IMR-90 (cell line): ENCODE measurements around the gene E4F1. TPM values are rescaled to one million over a fixed set of nuclear protein-coding genes. Genes with fewer than 3 reads are reported as not detected.

Experiments used
- ATAC-seq: fragments of 200-7000 bp; cut with Tn5 transposase; 2 replicates; pipeline ENCODE4 v1.9.1; 2020; ENCODE audit warnings: low read depth, mild to moderate bottlenecking, moderate library complexity
- BruUV-seq: library from RNA; stranded (reverse); fragments of 400-500 nt; replicated peaks from 2 replicates; lab custom pipeline; 2021; lab: Mats Ljungman, UMichigan
- CTCF ChIA-PET: fragments of 300-600 bp; formaldehyde crosslinking; extraction: SDS; loops from one replicate; lab custom pipeline; 2021; ENCODE audit warnings: antibody characterized with exemption; lab: Yijun Ruan, JAX
- POLR2A ChIA-PET: fragments of 300-600 bp; sonication (Branson Sonifier 250); formaldehyde crosslinking; loops from one replicate; lab custom pipeline; 2022; ENCODE audit warnings: antibody characterized with exemption; ENCODE audit not compliant: unreplicated experiment; lab: Charles Lee
- DNase-seq: peaks from one replicate; pipeline ENCODE4 v3.0.0; 2013
- H2AFZ ChIP-seq: replicated peaks from 2 replicates; pipeline ENCODE3; 2013; ENCODE audit warnings: low read length, mild to moderate bottlenecking; ENCODE audit not compliant: poor library complexity
- H2AK5ac ChIP-seq: 2 replicates; pipeline ENCODE4 v1.6.1; 2013; ENCODE audit warnings: low read depth, low read length, inconsistent platforms
- H2AK9ac ChIP-seq: replicated peaks from 2 replicates; pipeline ENCODE3; 2013; ENCODE audit warnings: mild to moderate bottlenecking, low read depth, low read length, moderate library complexity; ENCODE audit not compliant: poor library complexity
- H2BK120ac ChIP-seq: 2 replicates; pipeline ENCODE4 v1.6.1; 2013; ENCODE audit warnings: low read depth, low read length, inconsistent platforms
- H2BK15ac ChIP-seq: 3 replicates; pipeline ENCODE4 v1.6.1; 2013; ENCODE audit warnings: low read depth, low read length, inconsistent platforms
- H2BK20ac ChIP-seq: 2 replicates; pipeline ENCODE4 v1.6.1; 2013; ENCODE audit warnings: low read depth, mild to moderate bottlenecking, inconsistent platforms, low read length, moderate library complexity
- H2BK5ac ChIP-seq: 2 replicates; pipeline ENCODE4 v1.6.1; 2013; ENCODE audit warnings: mild to moderate bottlenecking, low read depth, low read length, inconsistent platforms; ENCODE audit not compliant: poor library complexity, severe bottlenecking
- H3K14ac ChIP-seq: replicated peaks from 2 replicates; pipeline ENCODE4 v1.6.1; 2013; ENCODE audit warnings: low read depth, low read length, inconsistent platforms
- H3K18ac ChIP-seq: 2 replicates; pipeline ENCODE4 v1.6.1; 2013; ENCODE audit warnings: low read depth, low read length, control low read depth
- H3K23ac ChIP-seq: 2 replicates; pipeline ENCODE4 v1.6.1; 2013; ENCODE audit warnings: low read depth, low read length, inconsistent platforms
- H3K27ac ChIP-seq: 2 replicates; pipeline ENCODE4 v1.5.1; 2013; ENCODE audit warnings: mild to moderate bottlenecking, control low read depth, low read length; ENCODE audit not compliant: insufficient read depth
- H3K27me3 ChIP-seq: 2 replicates; pipeline ENCODE4 v1.6.1; 2013; ENCODE audit warnings: low read length; ENCODE audit not compliant: control insufficient read depth, insufficient read depth
- H3K36me3 ChIP-seq: 2 replicates; pipeline ENCODE4 v1.6.1; 2013; ENCODE audit warnings: low read length, mixed read lengths; ENCODE audit not compliant: control insufficient read depth, insufficient read depth
- H3K4ac ChIP-seq: 2 replicates; pipeline ENCODE4 v1.6.1; 2013; ENCODE audit warnings: low read depth, low read length, inconsistent platforms
- H3K4me1 ChIP-seq: 2 replicates; pipeline ENCODE4 v1.6.1; 2013; ENCODE audit warnings: low read length, mixed read lengths; ENCODE audit not compliant: control insufficient read depth, insufficient read depth
- H3K4me2 ChIP-seq: 2 replicates; pipeline ENCODE4 v1.6.1; 2013; ENCODE audit warnings: low read depth, mild to moderate bottlenecking, control low read depth, low read length, moderate library complexity
- H3K4me3 ChIP-seq: 2 replicates; pipeline ENCODE4 v1.5.1; 2013; ENCODE audit warnings: low read depth, mild to moderate bottlenecking, control low read depth, low read length, moderate library complexity; ENCODE audit not compliant: insufficient read depth
- H3K56ac ChIP-seq: 2 replicates; pipeline ENCODE4 v1.6.1; 2013; ENCODE audit warnings: low read length, inconsistent platforms; ENCODE audit not compliant: insufficient read depth; ENCODE audit errors: extremely low read depth
- H3K79me1 ChIP-seq, 2 experiments: 2 replicates each; pipeline ENCODE4 v1.6.1; 2013; ENCODE audit warnings: low read length in 2 of 2, inconsistent platforms in 1 of 2, low read depth in 1 of 2
- H3K9ac ChIP-seq: 2 replicates; pipeline ENCODE4 v1.6.1; 2013; ENCODE audit warnings: low read depth, low read length, control low read depth
- H3K9me1 ChIP-seq: 2 replicates; pipeline ENCODE4 v1.6.1; 2013; ENCODE audit warnings: low read length, inconsistent platforms; ENCODE audit not compliant: insufficient read depth
- H3K9me3 ChIP-seq: 2 replicates; pipeline ENCODE4 v1.6.1; 2013; ENCODE audit warnings: low read length; ENCODE audit not compliant: control insufficient read depth, insufficient read depth
- H4K20me1 ChIP-seq: 2 replicates; pipeline ENCODE4 v1.6.1; 2013; ENCODE audit warnings: low read length, inconsistent platforms; ENCODE audit not compliant: insufficient read depth
- H4K5ac ChIP-seq: 2 replicates; pipeline ENCODE4 v1.6.1; 2013; ENCODE audit warnings: mild to moderate bottlenecking, low read depth, low read length, control low read depth
- H4K8ac ChIP-seq, 2 experiments: 2 replicates each; pipeline ENCODE4 v1.6.1; 2013; ENCODE audit warnings: low read depth in 2 of 2, low read length in 2 of 2, control low read depth in 1 of 2, inconsistent platforms in 1 of 2
- H4K91ac ChIP-seq: 2 replicates; pipeline ENCODE4 v1.6.1; 2013; ENCODE audit warnings: low read depth, low read length, inconsistent platforms; ENCODE audit not compliant: insufficient read depth
- BHLHE40 ChIP-seq: fragments of 150-350 bp; IDR thresholded peaks from 2 replicates; pipeline ENCODE4 v1.6.1; 2016; ENCODE audit warnings: mild to moderate bottlenecking, low read depth, low read length
- CEBPB ChIP-seq: IDR thresholded peaks from 2 replicates; pipeline ENCODE4 v1.6.1; 2012; ENCODE audit warnings: low read depth, low read length, improper control_type of control experiment
- CHD1 ChIP-seq: IDR thresholded peaks from 2 replicates; pipeline ENCODE4 v1.6.1; 2012; ENCODE audit warnings: low read depth, low read length, improper control_type of control experiment
- FOS ChIP-seq: fragments of 150-350 bp; IDR thresholded peaks from 2 replicates; pipeline ENCODE4 v1.6.1; 2016; ENCODE audit warnings: low read depth, low read length
- MAFK ChIP-seq: IDR thresholded peaks from 2 replicates; pipeline ENCODE4 v1.6.1; 2012; ENCODE audit warnings: low read depth, low read length, improper control_type of control experiment
- MAZ ChIP-seq: IDR thresholded peaks from 2 replicates; pipeline ENCODE4 v1.6.1; 2012; ENCODE audit warnings: low read depth, mild to moderate bottlenecking, low read length, improper control_type of control experiment, moderate library complexity, borderline replicate concordance
- MXI1 ChIP-seq: IDR thresholded peaks from 2 replicates; pipeline ENCODE4 v1.6.1; 2012; ENCODE audit warnings: low read depth, mild to moderate bottlenecking, low read length, moderate library complexity, borderline replicate concordance
- NFE2L2 ChIP-seq: fragments of 150-350 bp; IDR thresholded peaks from 2 replicates; pipeline ENCODE4 v1.6.1; 2016; ENCODE audit warnings: low read depth, mild to moderate bottlenecking, low read length
- POLR2A ChIP-seq: IDR thresholded peaks from 2 replicates; pipeline ENCODE4 v1.6.1; 2012; ENCODE audit warnings: mild to moderate bottlenecking, low read depth, low read length
- RAD21 ChIP-seq: IDR thresholded peaks from 2 replicates; pipeline ENCODE4 v1.6.1; 2012; ENCODE audit warnings: low read length, improper control_type of control experiment
- RCOR1 ChIP-seq: IDR thresholded peaks from 2 replicates; pipeline ENCODE4 v1.6.1; 2012; ENCODE audit warnings: mild to moderate bottlenecking, low read length, improper control_type of control experiment; ENCODE audit not compliant: insufficient replicate concordance
- RFX5 ChIP-seq: IDR thresholded peaks from 2 replicates; pipeline ENCODE4 v1.8.0; 2012; ENCODE audit warnings: low read depth, mild to moderate bottlenecking, low read length, moderate library complexity
- SMC3 ChIP-seq: fragments of 150-350 bp; IDR thresholded peaks from 2 replicates; pipeline ENCODE4 v1.6.1; 2016; ENCODE audit warnings: low read depth, mild to moderate bottlenecking, antibody characterized with exemption, low read length, moderate library complexity
- WGBS, 2 experiments: methylation state at CpG; one replicate each; pipeline versions ENCODE4 v1.1.5 to v1.1.7; 2013; ENCODE audit warnings: missing lambda C conversion rate in 2 of 2; ENCODE audit not compliant: insufficient read length in 1 of 2; ENCODE audit errors: extremely low coverage in 2 of 2; 5-methylcytosine and 5-hydroxymethylcytosine counted together
- dilution Hi-C: fragments of 300-500 bp; cut with HindIII; formaldehyde crosslinking; loops from one replicate; pipeline ENCODE4 v1.14.3; 2018; ENCODE audit warnings: low sequenced_read_pairs; ENCODE audit not compliant: unreplicated experiment
- in situ Hi-C: fragments of 300-500 bp; cut with MboI; formaldehyde crosslinking; loops from 3 replicates; pipeline ENCODE4 v1.14.3; 2019; ENCODE audit warnings: low sequenced_read_pairs, inconsistent platforms, mixed read lengths
- intact Hi-C: fragments of 100-400 bp; cut with micrococcal nuclease; formaldehyde crosslinking; loops from 2 replicates; pipeline ENCODE4 v1.10.0; 2022
- polyA plus RNA-seq, 3 experiments: library from polyadenylated mRNA; depleted of rRNA; stranded (reverse); fragments of >200 nt; gene quantifications; 2 replicates each; pipeline ENCODE4 v1.2.3, GENCODE V29; 2012; ENCODE audit warnings: low replicate concordance in 1 of 3
- total RNA-seq: library from RNA; depleted of rRNA; stranded (reverse); fragments of >200 nt; gene quantifications from 2 replicates; pipeline ENCODE4 v1.2.3, GENCODE V29; 2012
- TF ChIP-seq, protein P1 (sequence below): fragments of 150-350 bp; IDR thresholded peaks from 2 replicates; pipeline ENCODE4 v1.6.1; 2016; ENCODE audit warnings: low read depth, mild to moderate bottlenecking, low read length, moderate library complexity, borderline replicate concordance
- TF ChIP-seq, protein P2 (sequence below): conservative IDR thresholded peaks from 2 replicates; pipeline ENCODE4 v1.5.1; 2012; ENCODE audit warnings: mild to moderate bottlenecking, low read depth, low read length, improper control_type of control experiment
- TF ChIP-seq, protein P3 (sequence below): fragments of 150-350 bp; IDR thresholded peaks from 2 replicates; pipeline ENCODE4 v1.6.1; 2017; ENCODE audit warnings: mild to moderate bottlenecking, antibody characterized with exemption, low read length, low read depth

E4F1 gene
- total and polyA plus RNA-seq, 2 of the 4 experiments (the other 2 are of a cell fraction) = 13.1 to 33.0 TPM

DNA sequence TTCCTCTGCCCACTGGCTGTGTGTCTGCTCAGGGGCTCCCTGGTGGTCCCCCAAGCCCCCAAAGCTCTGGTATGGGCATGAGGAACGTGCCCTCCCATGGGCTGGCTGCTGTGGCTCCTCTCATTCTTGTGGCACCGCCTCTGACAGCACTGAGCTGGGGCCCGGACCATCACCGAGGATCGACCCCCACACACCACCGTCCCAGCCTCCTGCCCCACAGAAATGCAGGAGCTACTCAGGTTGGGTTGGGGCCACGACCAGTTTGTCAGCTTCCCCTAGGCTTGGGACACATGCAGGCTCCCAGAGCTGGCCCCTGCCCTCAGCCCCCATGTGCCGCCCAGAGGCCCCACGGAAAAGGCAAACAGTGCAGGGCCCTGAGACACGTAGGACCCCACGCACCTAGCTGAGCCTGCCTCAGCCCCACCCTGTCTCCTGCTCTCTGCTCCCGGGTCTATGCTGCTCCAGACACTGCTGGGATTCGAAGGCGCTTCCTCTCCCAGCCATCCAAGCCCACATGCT, 23.7 kb upstream of the E4F1 start:
- Histone ChIP-seq H2BK20ac (no peak overlapping the region), H3K4me2 (no peak overlapping the region), H2BK15ac (no peak overlapping the region), H2AK9ac (no peak overlapping the region), H3K36me3 (no peaks in the 10 kb centered on the region), H2AK5ac (no peak overlapping the region), H3K79me1 (peaks cover 0 to 2% of the 10 kb centered on the region in 2 experiments; a peak in 1 of 4 replicates), H3K4me3 (no peak overlapping the region), H4K91ac (no peak overlapping the region), H3K4me1 (0 out of 2 replicates have a peak, but pooled peaks cover under 1% of the 10 kb centered on the region), H3K23ac (no peak overlapping the region), H2BK120ac (no peak overlapping the region), H3K9me1 (peaks cover 2% of the 10 kb centered on the region; the same call in 1 of the 2 replicates), H2AFZ (no peak overlapping the region), H3K18ac (no peak overlapping the region), H2BK5ac (no peak overlapping the region), H4K8ac (no peak overlapping the region), H3K27me3 (peaks cover 53% of the 10 kb centered on the region), H4K5ac (no peak overlapping the region), H3K56ac (no peak overlapping the region), H4K20me1 (no peaks in the 10 kb centered on the region; the same call in 1 of the 2 replicates), H3K9ac (no peak overlapping the region), H3K4ac (no peak overlapping the region), H3K27ac (no peak overlapping the region), H3K9me3 (no peaks in the 10 kb centered on the region), H3K14ac (no peak overlapping the region)
- WGBS, 2 experiments = 59% methylated on average over 8 of the region's 14 CpGs; no CpG with 5 or more reads in 1 of the 2 experiments
- TF ChIP-seq FOS (no peak), MXI1 (no peak), RFX5 (no peak), RCOR1 (no peak), MAZ (no peak), NFE2L2 (no peak), CEBPB (no peak), BHLHE40 (no peak), MAFK (no peak), POLR2A (no peak), SMC3 (no peak), RAD21 (no peak), CHD1 (no peak)
- TF ChIP-seq, protein P1, sequence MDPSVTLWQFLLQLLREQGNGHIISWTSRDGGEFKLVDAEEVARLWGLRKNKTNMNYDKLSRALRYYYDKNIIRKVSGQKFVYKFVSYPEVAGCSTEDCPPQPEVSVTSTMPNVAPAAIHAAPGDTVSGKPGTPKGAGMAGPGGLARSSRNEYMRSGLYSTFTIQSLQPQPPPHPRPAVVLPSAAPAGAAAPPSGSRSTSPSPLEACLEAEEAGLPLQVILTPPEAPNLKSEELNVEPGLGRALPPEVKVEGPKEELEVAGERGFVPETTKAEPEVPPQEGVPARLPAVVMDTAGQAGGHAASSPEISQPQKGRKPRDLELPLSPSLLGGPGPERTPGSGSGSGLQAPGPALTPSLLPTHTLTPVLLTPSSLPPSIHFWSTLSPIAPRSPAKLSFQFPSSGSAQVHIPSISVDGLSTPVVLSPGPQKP = no peak
- TF ChIP-seq, protein P2, sequence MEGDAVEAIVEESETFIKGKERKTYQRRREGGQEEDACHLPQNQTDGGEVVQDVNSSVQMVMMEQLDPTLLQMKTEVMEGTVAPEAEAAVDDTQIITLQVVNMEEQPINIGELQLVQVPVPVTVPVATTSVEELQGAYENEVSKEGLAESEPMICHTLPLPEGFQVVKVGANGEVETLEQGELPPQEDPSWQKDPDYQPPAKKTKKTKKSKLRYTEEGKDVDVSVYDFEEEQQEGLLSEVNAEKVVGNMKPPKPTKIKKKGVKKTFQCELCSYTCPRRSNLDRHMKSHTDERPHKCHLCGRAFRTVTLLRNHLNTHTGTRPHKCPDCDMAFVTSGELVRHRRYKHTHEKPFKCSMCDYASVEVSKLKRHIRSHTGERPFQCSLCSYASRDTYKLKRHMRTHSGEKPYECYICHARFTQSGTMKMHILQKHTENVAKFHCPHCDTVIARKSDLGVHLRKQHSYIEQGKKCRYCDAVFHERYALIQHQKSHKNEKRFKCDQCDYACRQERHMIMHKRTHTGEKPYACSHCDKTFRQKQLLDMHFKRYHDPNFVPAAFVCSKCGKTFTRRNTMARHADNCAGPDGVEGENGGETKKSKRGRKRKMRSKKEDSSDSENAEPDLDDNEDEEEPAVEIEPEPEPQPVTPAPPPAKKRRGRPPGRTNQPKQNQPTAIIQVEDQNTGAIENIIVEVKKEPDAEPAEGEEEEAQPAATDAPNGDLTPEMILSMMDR = no peak
- TF ChIP-seq, protein P3, sequence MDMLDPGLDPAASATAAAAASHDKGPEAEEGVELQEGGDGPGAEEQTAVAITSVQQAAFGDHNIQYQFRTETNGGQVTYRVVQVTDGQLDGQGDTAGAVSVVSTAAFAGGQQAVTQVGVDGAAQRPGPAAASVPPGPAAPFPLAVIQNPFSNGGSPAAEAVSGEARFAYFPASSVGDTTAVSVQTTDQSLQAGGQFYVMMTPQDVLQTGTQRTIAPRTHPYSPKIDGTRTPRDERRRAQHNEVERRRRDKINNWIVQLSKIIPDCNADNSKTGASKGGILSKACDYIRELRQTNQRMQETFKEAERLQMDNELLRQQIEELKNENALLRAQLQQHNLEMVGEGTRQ = no peak
- ChIA-PET CTCF (no interaction called here), POLR2A (no interaction called here)
- ATAC-seq = no peak
- intact Hi-C loops (no loop called here), in situ Hi-C loops (no loop called here), dilution Hi-C loops (no loop called here)
- DNase-seq = no peak
- no TSS peak for BruUV-seq
